GM19467 (cell line): ENCODE data around the gene CDH24.
"Not testable (repeated sequence)": the region's sequence is repeated elsewhere in the genome, so short reads cannot be mapped to it uniquely, and the experiment has no call there.

Source experiments
- ATAC-seq: cut with Tn5 transposase; IDR thresholded peaks from one replicate; pipeline ENCODE4 v1.9.1; 2021; ENCODE audit warnings: mild to moderate bottlenecking, moderate library complexity; ENCODE audit not compliant: unreplicated experiment

The CDH24 gene

DNA sequence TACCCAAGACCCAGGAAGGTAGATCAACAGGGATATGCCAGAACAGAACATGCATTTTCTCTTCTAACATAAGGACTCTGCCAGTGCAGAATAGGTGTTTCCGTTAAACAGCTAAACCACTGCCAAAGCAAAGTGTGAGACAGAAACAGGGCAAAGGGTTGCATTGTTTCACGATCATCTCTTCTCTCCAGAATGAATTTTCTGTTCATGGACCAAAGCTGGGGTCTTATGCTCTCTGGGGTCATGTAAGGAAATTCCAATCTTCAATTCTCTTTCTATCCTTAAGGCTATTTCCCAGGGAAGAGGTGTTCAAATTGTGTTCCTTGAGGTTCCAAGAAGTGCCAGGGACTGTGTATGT, 33.5 kb downstream of the CDH24 start:
- ATAC-seq, result no peak

DNA sequence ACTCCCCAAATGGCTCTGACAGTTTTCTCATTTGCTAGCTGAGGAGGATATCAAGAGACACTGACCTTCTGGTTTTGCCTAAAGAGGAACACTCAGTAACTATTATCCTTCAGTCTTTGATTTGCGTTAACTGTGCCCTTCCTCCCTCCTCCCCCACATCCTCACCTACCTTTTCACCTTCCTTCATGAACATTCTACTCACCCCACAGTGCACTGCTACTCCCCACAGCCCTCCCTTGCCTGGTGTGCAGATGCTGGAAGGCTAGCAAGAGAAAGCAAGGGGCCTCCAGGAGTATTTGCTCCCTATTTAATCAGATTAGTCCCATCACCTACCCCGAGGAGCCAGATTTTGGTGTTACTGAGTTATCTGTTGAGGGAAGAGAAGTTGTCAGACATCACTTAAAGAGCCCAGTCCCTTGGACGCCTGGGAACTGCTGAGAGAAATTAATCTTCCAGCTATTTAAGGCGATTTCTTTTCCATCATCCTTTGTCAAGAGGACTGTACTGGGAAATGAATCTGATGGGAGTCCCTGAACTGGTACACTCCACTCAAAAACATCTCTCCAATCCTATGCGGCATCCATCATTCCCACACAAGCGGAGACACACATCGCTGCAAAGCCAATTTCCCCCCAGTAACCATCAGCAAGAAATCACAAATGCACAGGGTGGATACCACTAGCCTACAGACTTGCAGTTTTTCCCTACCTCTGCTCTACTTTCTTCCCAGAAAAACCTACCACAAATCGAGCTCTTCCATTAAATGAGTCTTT, 34.1 kb downstream of the CDH24 start:
- no peak for ATAC-seq

- no peak for ATAC-seq
Observed at GRCh38 chr14:23021889-23022442, 35.4 kb downstream of the CDH24 start.

GRCh38 chr14:23021434-23021833, 35.9 kb downstream of the CDH24 start:
- ATAC-seq, result no peak

DNA sequence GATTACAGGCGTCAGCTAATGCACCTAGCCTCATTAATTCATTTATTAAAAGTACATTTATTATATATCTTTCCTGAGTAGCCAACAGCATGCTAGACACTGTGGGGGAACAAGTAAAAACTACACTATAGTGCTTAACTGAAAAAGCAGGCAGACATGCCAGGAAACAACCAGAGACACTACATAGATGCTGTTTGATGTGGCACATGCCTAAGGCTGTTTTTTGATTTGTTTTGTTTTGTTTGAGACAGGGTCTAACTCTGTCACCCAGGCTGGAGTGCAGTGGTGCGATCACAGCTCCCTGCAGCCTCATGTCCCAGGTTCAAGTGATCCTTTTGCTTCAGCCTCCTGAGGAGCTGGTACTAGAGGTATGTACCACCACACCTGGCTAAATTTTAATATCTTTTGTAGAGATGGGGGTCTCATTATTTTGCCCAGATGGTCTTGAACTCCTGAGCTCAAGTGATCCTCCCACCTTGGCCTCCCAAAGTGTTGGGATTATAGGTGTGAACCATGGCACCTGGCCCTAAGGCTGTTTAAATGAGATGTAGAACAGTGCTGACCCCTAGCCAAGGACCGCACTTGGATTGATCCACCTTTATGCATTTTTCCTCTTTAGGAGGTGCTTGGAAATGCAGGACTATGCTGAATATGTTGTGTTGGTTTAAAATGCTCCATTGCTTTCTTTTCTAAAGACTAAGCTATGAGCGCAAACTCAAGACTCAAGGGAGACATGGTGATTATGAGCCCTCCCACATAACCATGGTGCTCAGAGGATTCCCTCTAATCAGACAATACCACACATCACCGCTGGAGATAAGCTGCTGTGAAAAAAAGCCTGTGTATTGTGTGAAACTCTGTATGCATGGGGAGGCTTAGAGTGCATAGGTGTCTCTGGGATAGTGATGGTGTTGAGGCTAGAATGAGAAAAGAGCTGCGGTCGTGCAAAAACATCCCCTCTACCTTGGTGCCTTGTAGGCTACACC, 36.9 kb downstream of the CDH24 start:
- no peak for ATAC-seq

- no peak for ATAC-seq
Observed at GRCh38 chr14:23018107-23018506, 39.2 kb downstream of the CDH24 start.

DNA sequence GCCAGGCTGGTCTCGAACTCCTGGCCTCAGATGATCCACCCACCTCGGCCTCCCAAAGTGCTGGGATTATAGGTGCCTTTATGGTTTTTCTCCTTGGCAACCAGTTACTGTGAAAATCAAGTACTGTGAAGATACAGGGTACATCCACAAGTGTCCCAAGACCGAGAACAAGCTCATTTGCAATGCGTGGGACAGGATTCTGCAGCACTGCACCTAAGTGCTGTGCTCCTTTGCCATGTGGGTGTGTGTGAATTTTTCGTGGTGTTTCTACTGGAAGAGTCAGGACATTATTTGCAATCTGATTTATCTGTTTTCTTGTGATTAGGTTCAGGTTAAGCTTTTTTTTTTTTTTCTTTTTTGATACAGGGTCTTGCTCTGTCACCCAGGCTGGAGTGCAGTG, 40.2 kb downstream of the CDH24 start:
- no peak for ATAC-seq

- no peak for ATAC-seq
Observed at GRCh38 chr14:23015618-23016017, 41.7 kb downstream of the CDH24 start.

GRCh38 chr14:23013749-23014054, 43.6 kb downstream of the CDH24 start:
- not testable (repeated sequence) for ATAC-seq

DNA sequence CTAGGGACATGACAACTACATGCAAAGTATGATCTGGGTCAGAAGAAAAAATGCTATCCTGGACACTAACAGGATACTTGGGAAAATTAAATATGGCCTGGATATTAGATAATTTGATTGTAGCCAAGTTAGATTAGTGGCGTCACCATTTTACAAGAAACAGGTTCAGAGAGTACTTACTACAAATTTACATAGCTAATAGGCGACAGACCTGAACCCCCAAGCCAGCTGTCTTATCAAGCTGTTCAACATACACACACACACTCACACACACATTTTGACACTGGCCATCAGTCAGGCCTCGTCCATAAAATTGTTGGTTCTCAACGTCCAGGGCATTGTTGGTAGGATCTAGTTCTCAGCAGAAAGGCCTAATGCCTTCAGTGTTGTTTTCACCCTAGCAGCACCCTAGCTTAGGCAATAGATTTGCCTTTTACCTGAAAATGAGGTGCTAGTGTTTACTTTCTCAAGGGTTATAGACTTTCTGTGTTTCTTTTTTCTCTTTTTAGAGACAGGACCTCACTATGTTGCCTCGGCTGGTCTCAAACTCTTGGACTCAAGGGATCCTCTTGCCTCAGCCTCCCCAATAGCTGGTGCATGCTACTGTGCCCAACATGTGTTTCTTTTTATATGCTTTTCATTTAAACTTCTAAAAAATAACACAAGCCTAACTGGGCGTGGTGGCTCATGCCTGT, 44.1 kb downstream of the CDH24 start:
- no peak for ATAC-seq

- ATAC-seq, result no peak
Observed at GRCh38 chr14:23009939-23010726, 47.2 kb downstream of the CDH24 start, which contains the start of gene C14orf93. Gene C14orf93 (minus strand): TSS chr14:23010143. CDS start chr14:22999023, 11,120 bp downstream.

GRCh38 chr14:23009483-23009938, 47.8 kb downstream of the CDH24 start:
- no peak for ATAC-seq

DNA sequence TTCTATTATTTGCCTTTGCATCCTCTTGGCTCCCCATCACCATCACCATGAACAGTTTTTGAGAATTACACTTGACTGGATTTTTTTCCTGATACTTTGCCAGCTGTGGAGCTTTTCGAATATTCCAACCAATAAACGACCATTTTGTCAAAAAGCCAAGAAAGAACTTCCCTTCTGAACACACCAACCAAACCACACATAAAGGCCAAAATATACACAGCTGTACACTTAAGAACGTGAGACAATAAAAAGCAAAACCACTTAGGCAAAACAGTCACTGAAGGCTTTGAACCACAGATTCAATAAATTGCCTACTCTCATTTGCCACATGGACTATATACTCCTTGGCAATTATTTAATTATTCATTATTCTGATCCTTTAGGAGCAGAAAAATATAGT, 48.5 kb downstream of the CDH24 start:
- ATAC-seq, result no peak

DNA sequence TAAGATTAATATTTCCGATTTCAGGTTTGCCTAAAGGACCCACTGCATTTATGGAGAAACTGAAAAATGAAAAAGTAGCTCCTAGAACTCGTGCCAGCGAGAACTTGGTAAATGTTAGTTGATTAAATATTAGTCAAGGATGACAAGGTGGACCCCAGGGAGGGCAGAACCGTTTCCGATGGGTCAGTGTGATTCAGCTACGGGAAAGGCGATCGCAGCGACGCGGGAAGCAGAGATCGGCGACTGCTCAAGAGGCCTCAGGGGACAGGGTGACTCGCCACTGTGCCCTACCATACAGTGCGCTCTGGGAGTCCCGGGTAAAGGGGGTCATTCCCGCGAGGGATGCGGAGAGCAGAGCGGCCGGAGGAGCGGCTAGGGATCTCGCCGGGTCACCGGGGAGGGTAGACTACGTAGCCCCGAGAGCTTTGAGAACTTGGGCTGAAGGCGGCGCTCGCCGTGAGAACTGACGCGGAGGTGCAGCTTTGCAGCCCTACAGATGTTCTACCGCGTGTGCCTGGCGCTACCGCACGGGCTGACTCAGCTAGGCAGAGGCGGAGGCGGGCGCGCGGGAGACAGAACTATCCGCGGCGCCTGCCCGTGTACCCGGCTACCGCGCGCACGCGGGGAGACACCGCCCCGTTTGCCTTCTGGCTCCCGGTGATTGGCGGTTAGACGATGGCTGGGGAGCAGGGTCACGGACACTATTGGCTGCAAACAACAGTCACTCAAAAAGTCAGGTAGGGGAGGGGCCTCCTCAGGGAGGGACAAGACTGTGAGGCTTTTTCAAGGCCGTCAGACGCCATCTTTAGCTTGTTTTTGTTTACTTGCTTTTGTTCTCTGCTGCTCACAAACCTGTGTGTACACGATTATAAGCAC, 50.5 kb downstream of the CDH24 start:
- ATAC-seq, result peak; percentile 88

DNA sequence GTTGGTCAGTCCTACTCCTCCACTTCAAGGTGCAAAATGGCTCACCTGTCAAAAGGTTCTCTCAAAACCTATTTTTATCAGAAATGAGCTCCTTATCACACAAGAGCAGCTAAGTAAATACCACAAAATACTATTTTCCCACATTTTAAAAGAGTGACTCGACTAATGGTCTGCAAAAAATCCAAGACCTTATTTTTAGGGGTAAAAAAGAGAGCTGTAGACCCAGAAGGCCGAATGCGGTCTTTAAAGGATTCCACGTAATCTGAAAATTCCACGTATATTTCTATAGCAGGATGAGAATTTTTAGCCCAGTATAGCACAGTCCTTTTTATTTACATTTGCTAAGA, 51.2 kb downstream of the CDH24 start:
- no peak for ATAC-seq

DNA sequence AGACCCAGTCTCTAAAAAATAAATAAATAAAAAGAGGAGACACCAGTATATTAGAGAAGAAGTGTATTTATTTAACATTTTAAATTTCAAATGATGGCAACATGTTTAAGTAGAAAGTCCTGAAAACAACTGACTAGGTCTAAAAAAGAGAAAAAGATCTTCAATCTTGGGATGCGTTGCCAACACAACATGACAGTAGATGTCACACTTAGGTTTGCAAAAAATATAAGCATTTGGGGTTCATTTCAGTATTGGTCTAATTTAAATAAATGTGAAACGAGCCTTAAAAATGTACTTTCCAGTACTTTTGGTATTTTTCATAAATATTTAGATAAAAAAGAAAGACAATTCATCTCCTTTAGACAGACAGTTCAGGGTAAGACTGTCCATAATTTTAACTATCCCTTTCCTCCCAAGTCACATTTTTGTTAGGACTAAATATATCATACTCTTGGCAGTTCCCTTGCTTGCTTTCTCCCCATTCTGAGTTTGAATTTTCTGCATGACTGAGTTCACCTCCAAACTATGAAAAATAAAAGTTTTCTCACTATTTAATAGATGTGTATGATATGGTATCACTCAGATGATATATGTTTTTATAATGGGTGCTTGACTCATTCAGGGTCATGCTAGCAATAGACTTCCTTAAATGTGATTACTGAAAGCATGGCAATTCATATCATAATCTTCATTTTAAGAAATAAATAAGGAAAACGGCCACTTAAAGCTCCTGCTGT, 51.7 kb downstream of the CDH24 start:
- no peak for ATAC-seq

- not testable (repeated sequence) for ATAC-seq
Observed at GRCh38 chr14:23004274-23004673, 53.0 kb downstream of the CDH24 start.

DNA sequence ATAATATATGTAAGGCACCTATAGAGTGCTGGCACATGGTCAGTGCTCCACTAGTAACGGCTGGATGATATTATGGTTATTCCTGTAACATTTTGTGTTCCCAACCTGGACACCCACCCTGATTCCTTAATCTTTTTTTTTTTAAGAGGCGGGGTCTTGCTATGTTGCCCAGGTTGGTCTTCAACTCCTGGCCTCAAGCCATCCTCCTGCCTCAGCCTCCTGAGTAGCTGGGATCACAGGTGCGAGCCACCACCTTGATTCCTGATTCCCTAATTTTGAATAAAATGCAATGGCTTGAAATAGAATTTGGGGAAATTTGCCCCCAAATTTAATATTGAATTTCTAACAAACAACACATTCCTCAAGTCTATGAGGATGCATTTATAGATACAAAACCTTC, 54.7 kb downstream of the CDH24 start:
- ATAC-seq, result no peak

GRCh38 chr14:23000860-23001259, 56.5 kb downstream of the CDH24 start:
- no peak for ATAC-seq
